Activated CD8-positive, alpha-beta T cell treated with anti-CD3 and anti-CD28 coated beads, Interleukin-2, amount 10 ng/mL, durations not matched to agents 7 days and 5 days (primary cell): ENCODE measurements around the gene DIS3L2. TPM values are rescaled to one million over a fixed set of nuclear protein-coding genes. Genes with fewer than 3 reads are reported as not detected.
"Not testable (repeated sequence)": the region's sequence is repeated elsewhere in the genome, so short reads cannot be mapped to it uniquely, and the experiment has no call there.

Experiments used
- ATAC-seq: fragments of 150-1000 bp; cut with Tn5 transposase; one replicate; pipeline ENCODE4 v1.10.0; 2021; ENCODE audit warnings: moderate library complexity
- CTCF ChIA-PET: fragments of 350-600 bp; sonication (Branson Sonifier 250); formaldehyde crosslinking; loops from one replicate; lab custom pipeline; 2021; ENCODE audit warnings: antibody characterized with exemption; lab: Charles Lee
- POLR2A ChIA-PET: fragments of 350-600 bp; sonication (Branson Sonifier 250); formaldehyde crosslinking; loops from one replicate; lab custom pipeline; 2021; ENCODE audit warnings: antibody characterized with exemption; lab: Charles Lee
- DNase-seq: peaks from one replicate; pipeline ENCODE4 v3.0.0-alpha.2; 2020
- H3K27ac Mint-ChIP-seq: one replicate; pipeline ENCODE4 v1.8.0; 2021; ENCODE audit warnings: mild to moderate bottlenecking, mixed read lengths
- H3K27me3 Mint-ChIP-seq: one replicate; pipeline ENCODE4 v1.8.0; 2021; ENCODE audit warnings: low read depth, mixed read lengths
- H3K36me3 Mint-ChIP-seq: one replicate; pipeline ENCODE4 v1.8.0; 2021; ENCODE audit warnings: low read depth, mixed read lengths
- H3K4me1 Mint-ChIP-seq: one replicate; pipeline ENCODE4 v1.8.0; 2021; ENCODE audit warnings: low read depth, mixed read lengths
- H3K4me3 Mint-ChIP-seq: one replicate; pipeline ENCODE4 v1.8.0; 2021; ENCODE audit warnings: mild to moderate bottlenecking, mixed read lengths
- H3K9me3 Mint-ChIP-seq: one replicate; pipeline ENCODE4 v1.8.0; 2022; ENCODE audit warnings: mixed read lengths; ENCODE audit not compliant: insufficient read depth
- total RNA-seq, 2 experiments: library from RNA; stranded (reverse); gene quantifications; one replicate each; pipeline ENCODE4 v1.2.3, GENCODE V29; 2021

DIS3L2 gene
- total RNA-seq, 2 experiments from 2014 or later: 32.2 to 36.2 TPM

DNA sequence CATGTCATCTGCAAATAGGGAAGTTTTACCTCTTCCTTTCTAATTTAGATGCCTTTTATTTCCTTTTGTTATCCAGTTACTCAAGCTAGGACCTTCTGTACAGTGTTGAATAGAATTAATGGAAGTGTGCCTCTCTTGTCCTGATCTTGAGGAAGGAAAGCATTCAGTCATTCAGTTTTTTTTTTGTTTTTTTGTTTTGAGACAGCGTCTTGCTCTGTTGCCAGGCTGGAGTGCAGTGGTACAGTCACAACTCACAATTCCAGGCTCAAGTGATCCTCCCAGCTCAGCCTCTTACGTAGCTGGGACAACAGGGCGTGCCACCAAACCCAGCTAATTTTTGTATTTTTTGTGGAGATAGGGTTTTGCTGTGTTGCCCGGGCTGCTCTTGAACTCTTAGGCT, 213.1 kb downstream of the DIS3L2 start:
- Mint-ChIP-seq H3K27ac (no peak overlapping the region), H3K9me3 (no peaks in the 10 kb centered on the region), H3K27me3 (no peaks in the 10 kb centered on the region), H3K36me3 (no peaks in the 10 kb centered on the region), H3K4me3 (no peak overlapping the region), H3K4me1 (peaks cover 6% of the 10 kb centered on the region)
- ChIA-PET POLR2A (no interaction called here), CTCF (interaction anchor here (0.7 to 1.1 kb wide), 3 partner anchors 52 to 268 kb away, joined by 3 to 4 read pairs (median 4); no protein-coding TSS in a partner anchor)
- no peak for ATAC-seq
- DNase-seq: no peak

- H3K27ac Mint-ChIP-seq, CTCF ChIA-PET: not testable (repeated sequence)
Measured at GRCh38 chr2:232176587-232176986, 215.1 kb downstream of the DIS3L2 start.

DNA sequence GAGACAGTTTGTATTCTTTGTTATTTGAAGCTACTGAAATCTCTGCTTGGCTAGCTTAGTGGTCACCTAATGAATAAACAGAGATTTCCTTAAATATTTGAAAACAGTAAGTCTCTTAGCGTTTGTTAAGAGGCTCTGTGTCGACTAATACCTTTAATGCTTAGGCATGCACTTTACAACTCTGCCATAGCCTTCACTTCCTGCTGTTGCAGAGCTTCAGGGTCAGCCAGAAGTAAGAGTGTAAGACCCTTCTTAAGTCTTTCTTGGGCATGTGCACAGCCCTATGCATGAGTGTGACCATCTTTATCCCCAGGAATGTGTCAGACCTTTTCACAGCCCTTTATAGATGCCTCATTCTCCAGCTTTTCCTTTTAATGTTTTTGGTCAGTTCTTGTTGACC, 221.8 kb downstream of the DIS3L2 start:
- Mint-ChIP-seq H3K36me3 (peaks cover 8% of the 10 kb centered on the region), H3K4me3 (no peak overlapping the region), H3K9me3 (no peaks in the 10 kb centered on the region), H3K4me1 (no peaks in the 10 kb centered on the region), H3K27ac (no peak overlapping the region), H3K27me3 (no peaks in the 10 kb centered on the region)
- DNase-seq: no peak
- ChIA-PET POLR2A (no interaction called here), CTCF (interaction anchor here (0.8 to 1.5 kb wide), 2 partner anchors 9 to 152 kb away, joined by 3 to 6 read pairs; no protein-coding TSS in a partner anchor)
- no peak for ATAC-seq

More at GRCh38 chr2:232176587-232176986, 215.1 kb downstream of the DIS3L2 start:
- H3K36me3 Mint-ChIP-seq, H3K4me1 Mint-ChIP-seq, ATAC-seq, H3K9me3 Mint-ChIP-seq, H3K27me3 Mint-ChIP-seq, POLR2A ChIA-PET, DNase-seq, H3K4me3 Mint-ChIP-seq: not testable (repeated sequence)

- no peaks in the 10 kb centered on the region for H3K4me1 Mint-ChIP-seq
- DNase-seq: no peak
- ChIA-PET POLR2A (no interaction called here), CTCF (interaction anchor here (1.5 kb wide), 1 partner anchor 151 kb away, joined by 6 read pairs; no protein-coding TSS in a partner anchor)
- peaks cover 8% of the 10 kb centered on the region for H3K36me3 Mint-ChIP-seq
- no peaks in the 10 kb centered on the region for H3K9me3 Mint-ChIP-seq
- no peak overlapping the region for H3K4me3 Mint-ChIP-seq
- no peak for ATAC-seq
- no peaks in the 10 kb centered on the region for H3K27me3 Mint-ChIP-seq
- H3K27ac Mint-ChIP-seq: no peak overlapping the region
Measured at GRCh38 chr2:232184346-232184745, 222.8 kb downstream of the DIS3L2 start.

GRCh38 chr2:232190796-232191195, 229.3 kb downstream of the DIS3L2 start:
- ChIA-PET POLR2A (no interaction called here), CTCF (no interaction called here)
- H3K9me3 Mint-ChIP-seq: peaks cover 4% of the 10 kb centered on the region
- no peak overlapping the region for H3K27ac Mint-ChIP-seq
- DNase-seq: no peak
- H3K4me3 Mint-ChIP-seq: no peak overlapping the region
- no peak for ATAC-seq
- H3K4me1 Mint-ChIP-seq: no peaks in the 10 kb centered on the region
- peaks cover 13% of the 10 kb centered on the region for H3K36me3 Mint-ChIP-seq
- no peaks in the 10 kb centered on the region for H3K27me3 Mint-ChIP-seq

GRCh38 chr2:232195487-232195886, 234.0 kb downstream of the DIS3L2 start:
- no peaks in the 10 kb centered on the region for H3K27me3 Mint-ChIP-seq
- H3K27ac Mint-ChIP-seq: no peak overlapping the region
- no peak for DNase-seq
- H3K4me3 Mint-ChIP-seq: no peak overlapping the region
- POLR2A ChIA-PET: no interaction called here
- peaks cover 21% of the 10 kb centered on the region for H3K36me3 Mint-ChIP-seq
- CTCF ChIA-PET: interaction anchor here (0.6 to 1.9 kb wide), 3 partner anchors 8 to 132 kb away, joined by 3 to 5 read pairs (median 3); no protein-coding TSS in a partner anchor
- no peaks in the 10 kb centered on the region for H3K4me1 Mint-ChIP-seq
- peaks cover 4% of the 10 kb centered on the region for H3K9me3 Mint-ChIP-seq
- ATAC-seq: no peak

GRCh38 chr2:232196802-232197201, 235.3 kb downstream of the DIS3L2 start:
- Mint-ChIP-seq H3K27ac (no peak overlapping the region), H3K4me1 (no peaks in the 10 kb centered on the region), H3K9me3 (peaks cover 4% of the 10 kb centered on the region), H3K36me3 (peaks cover 28% of the 10 kb centered on the region), H3K27me3 (no peaks in the 10 kb centered on the region), H3K4me3 (no peak overlapping the region)
- ChIA-PET POLR2A (no interaction called here), CTCF (interaction anchor here (1.1 kb wide), 1 partner anchor 270 kb away, joined by 3 read pairs; the partner anchor contains the start of gene NPPC)
- ATAC-seq: no peak
- DNase-seq: no peak

GRCh38 chr2:232200195-232200594, 238.7 kb downstream of the DIS3L2 start:
- H3K36me3 Mint-ChIP-seq: peaks cover 16% of the 10 kb centered on the region
- no peak overlapping the region for H3K4me3 Mint-ChIP-seq
- ChIA-PET CTCF (no interaction called here), POLR2A (no interaction called here)
- no peak for DNase-seq
- H3K4me1 Mint-ChIP-seq: peaks cover 7% of the 10 kb centered on the region
- no peak overlapping the region for H3K27ac Mint-ChIP-seq
- no peaks in the 10 kb centered on the region for H3K27me3 Mint-ChIP-seq
- H3K9me3 Mint-ChIP-seq: peaks cover under 1% of the 10 kb centered on the region
- no peak for ATAC-seq

DNA sequence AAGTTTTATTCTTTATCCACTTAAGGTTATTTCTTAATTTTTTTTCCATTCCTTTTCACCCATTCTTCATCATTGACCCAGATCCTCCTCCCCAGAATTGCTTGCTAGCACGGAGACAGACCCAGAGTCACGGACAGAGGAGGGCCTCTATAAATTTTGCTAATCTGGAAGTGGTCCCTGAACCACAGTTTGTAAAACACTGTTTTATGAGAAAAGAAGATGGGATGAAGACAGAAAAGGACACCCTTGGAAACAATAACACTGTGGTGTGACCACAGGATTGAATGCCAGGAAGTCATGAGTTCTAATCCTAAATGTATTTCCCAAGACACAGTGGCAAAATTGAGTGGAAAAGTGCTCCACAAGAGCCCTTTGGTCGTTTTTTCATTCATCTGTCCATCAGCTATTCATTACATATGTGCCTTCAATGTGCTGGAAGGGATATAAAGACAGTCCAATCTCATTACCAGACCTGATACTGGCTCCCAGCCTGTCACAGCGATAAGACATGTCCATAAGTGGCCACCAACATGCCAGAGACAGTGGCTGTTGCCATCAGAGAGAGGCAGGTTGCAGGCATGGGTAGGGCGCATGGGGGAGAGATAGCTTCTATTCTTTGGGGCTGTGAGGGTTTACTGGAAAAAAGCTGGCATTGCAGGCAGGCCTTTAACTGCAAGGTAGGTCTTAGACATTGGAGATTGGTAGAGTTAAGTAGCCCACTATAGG, 241.8 kb downstream of the DIS3L2 start:
- POLR2A ChIA-PET: interaction anchor here (0.6 kb wide), 1 partner anchor 272 kb away, joined by 3 read pairs; no protein-coding TSS in a partner anchor
- H3K4me3 Mint-ChIP-seq: no peak overlapping the region
- CTCF ChIA-PET: interaction anchor here (1.3 kb wide), 1 partner anchor 8 kb away, joined by 5 read pairs; no protein-coding TSS in a partner anchor
- ATAC-seq (no peak), DNase-seq (no peak)
- H3K36me3 Mint-ChIP-seq: peaks cover 11% of the 10 kb centered on the region
- no peaks in the 10 kb centered on the region for H3K27me3 Mint-ChIP-seq
- H3K27ac Mint-ChIP-seq: no peak overlapping the region
- H3K4me1 Mint-ChIP-seq: peaks cover 7% of the 10 kb centered on the region
- H3K9me3 Mint-ChIP-seq: no peaks in the 10 kb centered on the region

GRCh38 chr2:232203936-232204335, 242.4 kb downstream of the DIS3L2 start:
- CTCF ChIA-PET: interaction anchor here (1.3 kb wide), 1 partner anchor 9 kb away, joined by 5 read pairs; no protein-coding TSS in a partner anchor
- DNase-seq (peak; percentile 21), ATAC-seq (no peak)
- H3K27me3 Mint-ChIP-seq: no peaks in the 10 kb centered on the region
- peaks cover 8% of the 10 kb centered on the region for H3K36me3 Mint-ChIP-seq
- H3K4me3 Mint-ChIP-seq: no peak overlapping the region
- H3K9me3 Mint-ChIP-seq: no peaks in the 10 kb centered on the region
- no peak overlapping the region for H3K27ac Mint-ChIP-seq
- POLR2A ChIA-PET: interaction anchor here (0.6 kb wide), 1 partner anchor 273 kb away, joined by 3 read pairs; no protein-coding TSS in a partner anchor
- peaks cover 7% of the 10 kb centered on the region for H3K4me1 Mint-ChIP-seq

DNA sequence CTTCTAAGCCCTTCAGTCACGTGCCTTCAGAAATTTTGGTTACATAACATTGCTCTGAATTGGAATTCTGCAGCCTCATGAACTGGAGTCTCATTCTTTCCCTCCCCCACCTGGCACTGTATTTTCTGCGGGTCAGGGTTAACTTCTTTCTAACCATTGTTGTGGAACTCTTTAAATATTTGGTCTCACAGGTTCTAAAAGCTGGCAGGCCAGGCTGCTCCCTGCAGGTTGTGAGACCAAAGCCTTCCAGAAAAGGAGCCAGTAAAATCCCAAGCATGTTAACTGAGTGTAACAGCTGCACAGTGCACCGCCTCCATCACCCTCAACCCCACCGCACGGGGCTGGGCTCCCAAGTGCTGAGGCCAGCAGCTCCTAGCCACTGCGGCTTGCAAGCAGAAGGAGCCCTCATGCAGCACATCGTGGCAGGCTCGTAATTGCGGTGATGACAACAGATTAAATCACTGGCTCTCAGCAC, 243.0 kb downstream of the DIS3L2 start:
- ATAC-seq (no peak), DNase-seq (no peak)
- H3K9me3 Mint-ChIP-seq: no peaks in the 10 kb centered on the region
- ChIA-PET CTCF (interaction anchor here (1.3 kb wide), 1 partner anchor 10 kb away, joined by 5 read pairs; no protein-coding TSS in a partner anchor), POLR2A (no interaction called here)
- H3K4me1 Mint-ChIP-seq: peaks cover 7% of the 10 kb centered on the region
- no peaks in the 10 kb centered on the region for H3K27me3 Mint-ChIP-seq
- H3K27ac Mint-ChIP-seq: no peak overlapping the region
- peaks cover 8% of the 10 kb centered on the region for H3K36me3 Mint-ChIP-seq
- H3K4me3 Mint-ChIP-seq: no peak overlapping the region

- Mint-ChIP-seq H3K27ac (no peak overlapping the region), H3K9me3 (no peaks in the 10 kb centered on the region), H3K4me3 (no peak overlapping the region), H3K36me3 (peaks cover 9% of the 10 kb centered on the region), H3K27me3 (no peaks in the 10 kb centered on the region), H3K4me1 (peaks cover 11% of the 10 kb centered on the region)
- DNase-seq (no peak), ATAC-seq (no peak)
- POLR2A ChIA-PET: no interaction called here
- CTCF ChIA-PET: no interaction called here
Measured at GRCh38 chr2:232207174-232207573, 245.7 kb downstream of the DIS3L2 start.
